B cell (primary cell): ENCODE data around the gene EFCC1.

ENCODE experiments used
- CTCF ChIP-seq: fragments of 200-600 bp; IDR thresholded peaks from one replicate; pipeline ENCODE4 v1.8.0; 2022; ENCODE audit warnings: antibody characterized with exemption, mild to moderate bottlenecking
- EZH2 ChIP-seq: IDR thresholded peaks from 2 replicates; pipeline ENCODE4 v1.6.1; 2012; ENCODE audit warnings: borderline replicate concordance, low read depth, mild to moderate bottlenecking, moderate library complexity, low read length; ENCODE audit not compliant: insufficient read depth, poor library complexity, severe bottlenecking

- TF ChIP-seq CTCF (no peak), EZH2 (no peak)
Measured at GRCh38 chr3:129077222-129077621, 76.1 kb downstream of the EFCC1 start.
